ENCODE measurements around the gene DLG2.
"Not testable (repeated sequence)": the region's sequence is repeated elsewhere in the genome, so short reads cannot be mapped to it uniquely, and the experiment has no call there.

The DLG2 gene

DNA sequence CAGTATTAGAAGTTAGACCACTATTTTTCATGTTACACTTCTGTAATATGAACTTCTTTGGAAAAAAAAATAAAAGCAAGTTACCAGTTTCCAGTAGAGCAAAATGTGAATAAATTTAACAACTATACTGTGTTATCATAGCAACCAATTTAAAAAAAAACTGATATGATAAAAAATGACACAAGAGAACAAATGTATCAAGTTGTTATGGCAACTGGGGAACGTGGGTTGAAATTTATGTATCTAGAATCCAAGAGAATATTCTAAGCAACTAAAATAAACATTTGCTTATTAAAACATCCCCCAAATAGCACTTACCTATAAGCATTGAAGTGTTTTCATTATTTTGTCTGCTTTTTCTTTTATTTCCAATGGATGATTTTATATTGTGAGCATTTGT is 442.4 kb downstream of the DLG2 start:
- no peak for DNase-seq

- DNase-seq: peak; percentile 1
Measured at GRCh38 chr11:85182441-85183387, 444.4 kb downstream of the DLG2 start.

DNA sequence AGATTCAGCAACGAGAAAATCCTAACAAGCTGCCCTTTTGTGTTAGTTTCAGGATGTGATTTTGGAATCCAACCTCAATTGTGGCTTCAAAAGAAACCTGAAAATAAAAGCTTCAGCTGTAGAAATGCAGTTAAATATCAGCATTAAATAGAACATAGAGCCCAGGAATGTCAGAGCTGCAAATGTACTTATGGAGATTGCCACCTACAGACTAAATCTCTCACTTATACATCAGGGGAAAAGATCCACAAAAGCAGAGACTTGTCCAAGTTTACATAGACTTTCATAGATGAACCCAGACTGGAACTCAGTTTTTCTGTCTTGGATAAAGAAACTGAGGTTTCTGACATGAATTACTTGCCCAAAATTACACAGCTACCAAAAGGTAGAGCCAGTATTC is 446.6 kb downstream of the DLG2 start:
- DNase-seq: no peak

GRCh38 chr11:85171648-85172257 is 455.4 kb downstream of the DLG2 start:
- DNase-seq: no peak

DNA sequence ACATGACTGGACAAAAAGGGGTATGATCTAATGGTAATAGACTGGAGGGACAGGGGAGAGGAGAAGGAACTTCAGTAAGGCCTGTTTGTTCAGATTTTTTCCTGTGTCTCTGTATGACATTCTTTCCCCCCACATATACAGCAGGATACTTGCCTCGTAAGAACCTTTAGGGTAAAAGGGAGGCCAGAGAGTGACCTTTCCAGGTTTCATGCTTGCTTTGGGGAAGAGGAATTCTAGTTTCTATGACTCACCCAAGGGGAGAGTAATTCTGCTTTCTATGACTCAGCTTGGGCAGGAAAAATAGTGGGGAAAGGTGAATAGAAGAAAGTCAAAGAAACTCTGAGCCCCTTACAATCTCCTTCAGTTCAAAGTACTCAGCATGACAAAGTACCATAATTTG is 457.0 kb downstream of the DLG2 start:
- no peak for DNase-seq

DNA sequence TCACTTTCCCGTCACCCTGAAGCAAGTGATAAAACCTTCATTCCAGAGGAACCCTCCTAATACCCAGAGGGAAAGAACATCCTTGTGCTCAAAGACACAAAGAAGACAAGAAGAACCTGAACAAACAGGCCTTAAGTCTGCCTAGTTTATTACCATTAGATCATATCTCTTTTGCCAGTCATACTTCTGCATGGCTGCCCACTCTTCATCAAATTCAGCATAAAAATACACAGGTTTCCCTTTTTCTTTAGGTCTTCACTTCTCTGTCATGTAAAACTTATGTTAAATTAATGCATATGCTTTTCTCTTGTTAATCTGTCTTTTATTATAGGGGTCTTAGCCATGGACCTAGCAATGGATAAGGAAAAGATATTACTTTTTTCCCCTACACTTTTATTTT is 459.7 kb downstream of the DLG2 start:
- no peak for DNase-seq

DNA sequence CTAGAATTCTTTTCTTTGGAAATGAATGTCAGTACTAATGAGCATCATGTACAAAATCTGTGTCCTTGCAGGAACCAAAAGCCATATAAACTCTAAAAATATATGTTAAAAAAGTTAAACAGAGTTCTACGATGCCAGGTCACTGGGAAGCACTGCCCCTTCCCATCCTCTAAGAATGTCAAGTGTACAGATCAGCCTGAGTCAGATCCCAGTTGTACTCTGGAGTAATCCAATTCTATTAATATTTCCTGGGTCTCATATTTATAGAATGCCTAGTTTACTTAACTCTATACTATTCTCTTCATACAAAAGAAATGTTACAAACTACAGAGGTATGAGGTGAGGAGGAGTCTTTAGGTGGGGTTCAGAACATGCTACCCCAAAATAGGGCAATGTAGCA is 460.1 kb downstream of the DLG2 start:
- DNase-seq: no peak

- no peak for DNase-seq
Measured at GRCh38 chr11:85165819-85166218, 461.3 kb downstream of the DLG2 start.

GRCh38 chr11:85164743-85165142 is 462.4 kb downstream of the DLG2 start:
- DNase-seq: no peak

DNA sequence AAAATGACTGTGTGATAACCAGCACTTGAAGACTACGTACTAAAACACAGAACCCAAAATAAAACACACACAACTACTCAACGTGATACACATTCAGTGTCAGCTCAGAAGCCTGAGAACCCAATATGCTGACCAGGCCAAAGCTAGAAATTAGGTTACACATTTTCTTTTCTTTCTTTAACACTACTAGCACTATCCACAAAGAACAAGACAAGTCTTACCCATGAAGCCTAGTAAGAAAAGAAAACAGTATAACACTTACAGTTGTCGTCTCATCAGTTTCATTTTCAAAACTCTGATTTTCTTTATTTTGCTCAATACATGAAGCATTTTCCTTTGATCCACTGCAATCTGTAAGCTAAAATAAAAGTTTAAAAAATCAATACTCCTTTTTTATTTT is 472.9 kb downstream of the DLG2 start:
- DNase-seq: no peak

DNA sequence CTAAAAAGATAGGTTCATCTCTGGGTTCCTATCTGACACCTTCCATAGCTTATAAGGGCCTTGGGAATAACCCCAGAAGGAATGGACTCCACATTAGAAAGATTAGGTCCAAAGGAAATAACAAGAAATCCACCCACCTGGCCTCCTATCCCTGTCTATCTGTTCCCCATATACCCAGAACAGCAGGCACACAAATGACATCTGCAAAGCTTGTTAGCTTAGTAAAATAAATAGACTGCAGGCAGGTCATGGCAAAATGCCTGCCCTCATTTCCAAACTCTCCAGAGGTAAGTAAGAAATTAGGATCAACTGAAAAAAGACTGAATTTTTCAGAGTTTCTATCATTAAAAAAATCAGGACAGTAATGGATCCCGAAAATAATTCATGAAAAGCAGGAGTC is 489.5 kb downstream of the DLG2 start:
- no peak for DNase-seq

DNA sequence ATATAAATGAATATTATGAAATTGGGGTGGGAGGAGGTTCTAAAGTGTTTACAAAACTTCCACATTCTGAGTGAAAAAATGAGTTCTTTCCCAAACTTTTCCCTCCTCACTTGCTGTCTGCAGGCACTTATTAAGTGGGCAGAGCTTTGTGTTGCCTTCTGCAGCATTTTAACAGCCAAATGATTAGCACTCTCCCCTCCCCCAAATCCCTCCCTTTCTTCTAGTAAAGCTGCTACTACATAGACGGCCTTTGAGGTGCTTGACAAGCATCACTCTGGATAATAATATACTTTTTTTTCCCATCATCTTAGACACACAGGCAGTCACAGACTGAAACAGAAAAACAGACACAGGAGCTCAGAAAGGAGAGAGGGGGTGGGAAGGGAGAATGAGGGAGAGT is 493.5 kb downstream of the DLG2 start:
- DNase-seq: no peak

DNA sequence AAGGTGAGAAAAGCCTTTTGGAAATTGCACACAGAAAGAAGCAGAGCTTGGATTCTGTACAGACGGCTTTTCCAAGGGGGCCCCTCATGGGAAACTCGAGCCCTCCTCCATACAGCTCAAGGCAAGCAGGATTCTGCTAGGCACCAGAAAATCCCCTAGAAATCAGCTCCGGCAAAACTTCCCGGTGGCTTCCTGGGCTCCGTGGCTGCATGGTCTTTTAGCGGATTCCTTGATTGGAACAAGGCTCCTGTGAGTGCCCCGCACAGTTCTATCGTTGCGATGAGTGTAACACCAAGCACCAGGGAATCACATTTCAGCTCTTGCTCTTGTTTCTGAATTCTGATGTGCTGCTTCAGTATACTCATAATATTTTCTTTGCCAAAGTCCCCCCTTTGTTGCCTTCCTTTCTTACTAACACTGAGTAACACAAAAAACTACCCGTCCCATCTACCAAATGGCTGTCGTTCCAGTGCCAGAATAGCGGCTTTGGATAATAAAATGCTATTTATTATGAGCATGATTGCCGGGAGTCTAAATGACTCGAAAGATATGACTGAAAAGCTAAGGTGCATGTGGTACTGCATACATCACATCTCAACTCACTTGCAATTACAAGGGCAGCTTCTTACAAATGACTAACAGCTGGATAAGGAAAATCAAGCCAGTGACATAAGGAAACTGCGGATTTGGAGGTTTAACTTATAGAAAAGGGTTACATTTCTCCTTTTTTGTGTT is 494.1 kb downstream of the DLG2 start:
- DNase-seq: no peak

- DNase-seq: no peak
Measured at GRCh38 chr11:85127349-85127748, 499.8 kb downstream of the DLG2 start.

- DNase-seq: no peak
Measured at GRCh38 chr11:85123752-85124231, 503.4 kb downstream of the DLG2 start.

GRCh38 chr11:85118151-85118550 is 509.0 kb downstream of the DLG2 start:
- no peak for DNase-seq

DNA sequence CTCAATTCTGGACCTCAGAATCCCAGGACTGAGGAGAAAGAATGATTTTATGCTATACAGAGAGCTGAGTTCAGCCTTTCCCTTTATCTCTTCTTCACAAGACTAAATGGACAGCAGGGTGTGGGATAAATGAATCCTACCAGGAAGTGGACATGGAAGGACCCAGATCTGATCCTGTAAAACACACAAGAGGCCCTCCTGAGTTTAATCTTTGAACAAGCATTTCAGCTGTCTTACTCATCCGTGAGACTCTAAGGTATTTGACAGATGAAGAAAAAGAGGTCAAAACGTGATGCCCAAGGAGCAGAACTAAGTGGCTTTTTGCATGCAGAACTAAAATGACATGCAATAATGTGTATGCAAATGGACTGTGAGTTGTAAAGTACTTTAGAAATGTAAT is 511.3 kb downstream of the DLG2 start:
- DNase-seq: no peak

DNA sequence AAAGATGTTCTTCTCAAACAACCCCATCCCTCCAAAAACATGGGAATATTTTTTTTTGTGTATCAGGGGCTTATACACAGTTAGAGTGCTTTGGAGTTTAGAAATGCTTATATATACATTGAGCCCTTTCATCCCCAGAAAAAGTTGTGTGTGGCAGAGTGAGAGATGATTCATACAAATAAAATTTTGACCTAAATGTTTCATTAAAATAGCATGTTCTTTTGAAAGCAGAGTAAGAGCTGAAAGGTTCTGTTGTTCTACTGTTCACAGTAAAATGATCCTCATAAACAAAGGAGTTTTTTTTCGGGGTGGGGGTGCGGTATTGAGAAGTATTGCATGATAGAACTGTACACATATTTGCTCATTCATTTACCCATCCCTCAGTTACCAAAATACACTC is 512.4 kb downstream of the DLG2 start:
- no peak for DNase-seq

DNA sequence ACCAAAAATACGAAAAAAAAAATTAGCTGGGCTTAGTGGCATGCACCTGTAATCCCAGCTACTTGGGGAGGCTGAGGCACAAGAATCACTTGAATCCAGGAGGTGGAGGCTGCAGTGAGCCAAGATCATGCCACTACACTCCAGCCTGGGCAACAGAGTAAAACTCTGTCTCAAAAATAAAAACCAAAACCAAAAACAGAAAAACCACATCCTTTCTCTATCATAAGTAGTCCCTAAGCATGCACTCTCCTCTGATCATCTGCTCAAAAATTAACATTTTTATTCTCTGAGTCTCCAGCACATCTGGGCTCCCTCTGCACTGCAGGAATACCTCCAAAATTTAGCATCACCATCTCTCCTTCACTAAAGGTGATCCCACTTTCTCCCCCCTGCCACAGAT is 516.9 kb downstream of the DLG2 start:
- not testable (repeated sequence) for DNase-seq

- DNase-seq: no peak
Measured at GRCh38 chr11:85109141-85109540, 518.0 kb downstream of the DLG2 start.

DNA sequence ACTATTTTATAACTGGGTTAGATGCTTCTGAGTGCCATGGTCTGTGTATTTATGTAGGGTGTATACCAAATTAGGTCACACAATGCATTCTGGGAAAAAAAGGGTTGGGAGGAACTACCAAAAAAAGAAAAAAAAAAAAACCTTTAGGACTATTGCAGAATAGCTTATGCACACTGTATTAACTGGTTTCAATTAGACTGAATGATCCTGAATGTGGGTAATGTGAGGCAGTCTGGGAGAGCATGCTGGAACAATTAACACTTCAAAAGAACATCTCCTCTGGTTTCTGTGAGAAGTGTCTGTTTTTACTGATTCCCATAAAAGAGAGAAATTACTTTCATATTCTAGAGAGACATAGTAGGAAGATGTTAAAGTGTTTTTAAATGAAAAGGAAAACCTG is 521.3 kb downstream of the DLG2 start:
- no peak for DNase-seq

DNA sequence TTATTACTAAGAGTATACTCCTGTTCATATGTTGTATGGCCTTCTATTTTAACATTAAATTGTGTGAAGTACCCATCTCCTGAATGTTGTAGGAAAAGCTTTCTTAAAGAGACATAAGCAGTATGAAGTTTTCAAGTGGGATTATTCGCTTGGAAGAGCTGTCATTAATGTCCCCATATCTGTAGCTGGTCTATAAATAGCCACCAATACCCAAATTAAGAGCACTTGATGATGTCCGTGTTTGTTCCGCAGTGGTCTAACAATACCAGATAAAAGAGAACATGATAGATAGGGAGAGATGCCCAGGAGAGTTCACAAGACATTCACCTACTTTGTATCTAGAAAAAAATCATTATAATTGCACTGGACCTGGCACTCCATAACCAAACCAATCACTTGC is 527.6 kb downstream of the DLG2 start:
- DNase-seq: no peak

GRCh38 chr11:85098996-85099395 is 528.1 kb downstream of the DLG2 start:
- no peak for DNase-seq

DNA sequence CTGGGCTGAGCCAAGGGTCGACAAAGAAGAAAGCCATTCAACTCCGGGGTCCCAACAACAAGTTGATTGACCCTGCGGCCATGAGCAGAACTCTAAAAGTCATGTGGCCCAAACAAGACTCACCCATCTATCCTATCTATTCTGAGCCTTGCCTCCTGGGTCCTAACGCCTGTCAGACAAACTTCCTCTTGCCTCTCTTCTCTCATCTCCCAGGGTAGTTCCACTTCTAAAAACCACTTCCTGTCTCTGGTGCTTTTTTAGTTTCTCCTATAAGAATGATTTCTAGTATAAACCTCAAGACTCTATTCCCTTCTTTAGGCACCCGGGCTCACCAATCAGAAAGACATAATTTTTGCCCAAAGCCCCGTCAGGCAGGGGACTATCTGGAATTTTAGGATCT is 530.2 kb downstream of the DLG2 start:
- no peak for DNase-seq

Measured in activated CD4-positive, alpha-beta T cell treated with anti-CD3 and anti-CD28 coated beads, Interleukin-2, Interleukin-6, amounts not matched to agents 100 ng/mL and 50 ng/mL, durations not matched to agents 16 hours and 8 hours (primary cell).